SK-N-SH treated with all-trans-retinoic acid at 6 μM for 48 hours (cell line): ENCODE measurements around the gene AKR1E2.
"Not testable (repeated sequence)": the region's sequence is repeated elsewhere in the genome, so short reads cannot be mapped to it uniquely, and the experiment has no call there.

Experiments
- ATAC-seq: fragments of 200-7000 bp; cut with Tn5 transposase; 3 replicates; pipeline ENCODE4 v1.9.1; 2020; ENCODE audit warnings: mild to moderate bottlenecking, moderate library complexity
- ARNTL ChIP-seq: fragments of 450-650 bp; formaldehyde crosslinking; IDR thresholded peaks from 2 replicates; pipeline ENCODE4 v1.5.0; 2020; ENCODE audit warnings: low read depth, mild to moderate bottlenecking, moderate library complexity, borderline replicate concordance
- BACH2 ChIP-seq: fragments of 250-450 bp; sonication (Bioruptor Pico); IDR thresholded peaks from 2 replicates; pipeline ENCODE4 v1.9.0; 2021; ENCODE audit warnings: mild to moderate bottlenecking, borderline replicate concordance
- CREB5 ChIP-seq: fragments of 250-450 bp; sonication (Bioruptor Pico); IDR thresholded peaks from 2 replicates; pipeline ENCODE4 v1.5.1; 2020; ENCODE audit warnings: low read depth, mild to moderate bottlenecking, moderate library complexity
- CSDC2 ChIP-seq: fragments of 250-450 bp; sonication (Bioruptor Pico); IDR thresholded peaks from 2 replicates; pipeline ENCODE4 v1.5.0; 2020; ENCODE audit warnings: mild to moderate bottlenecking, moderate library complexity
- ESRRG ChIP-seq: fragments of 250-450 bp; sonication (Bioruptor Pico); IDR thresholded peaks from 2 replicates; pipeline ENCODE4 v1.6.1; 2021; ENCODE audit warnings: mild to moderate bottlenecking
- GLIS3 ChIP-seq: fragments of 250-450 bp; sonication (Bioruptor Pico); IDR thresholded peaks from 2 replicates; pipeline ENCODE4 v1.5.0; 2020; ENCODE audit warnings: mild to moderate bottlenecking, moderate library complexity
- ISL1 ChIP-seq: fragments of 250-450 bp; sonication (Bioruptor Pico); IDR thresholded peaks from 2 replicates; pipeline ENCODE4 v2.1.2; 2022; ENCODE audit warnings: mild to moderate bottlenecking, moderate library complexity
- OSR1 ChIP-seq: fragments of 250-450 bp; sonication (Bioruptor Pico); IDR thresholded peaks from 2 replicates; pipeline ENCODE4 v1.8.0; 2022; ENCODE audit warnings: moderate library complexity, mild to moderate bottlenecking, inconsistent platforms
- PATZ1 ChIP-seq: fragments of 250-450 bp; sonication (Bioruptor Pico); IDR thresholded peaks from 2 replicates; pipeline ENCODE4 v1.8.0; 2020; ENCODE audit warnings: mild to moderate bottlenecking, moderate library complexity, borderline replicate concordance
- POU6F1 ChIP-seq: fragments of 250-450 bp; sonication (Bioruptor Pico); IDR thresholded peaks from 2 replicates; pipeline ENCODE4 v1.8.0; 2021; ENCODE audit warnings: low read depth, mild to moderate bottlenecking, moderate library complexity, borderline replicate concordance
- PPARA ChIP-seq: fragments of 250-450 bp; sonication (Bioruptor Pico); IDR thresholded peaks from 2 replicates; pipeline ENCODE4 v1.5.0; 2020; ENCODE audit warnings: mild to moderate bottlenecking, borderline replicate concordance
- RARB ChIP-seq: fragments of 250-450 bp; sonication (Bioruptor Pico); IDR thresholded peaks from 2 replicates; pipeline ENCODE4 v1.8.0; 2021; ENCODE audit warnings: mild to moderate bottlenecking, moderate library complexity
- TCF4 ChIP-seq: fragments of 250-450 bp; sonication (Bioruptor Pico); IDR thresholded peaks from 2 replicates; pipeline ENCODE4 v1.8.0; 2021; ENCODE audit warnings: mild to moderate bottlenecking, moderate library complexity, borderline replicate concordance
- TOX ChIP-seq: fragments of 250-450 bp; sonication (Bioruptor Pico); IDR thresholded peaks from 2 replicates; pipeline ENCODE4 v1.8.0; 2021; ENCODE audit warnings: mild to moderate bottlenecking, moderate library complexity, borderline replicate concordance
- TSHZ2 ChIP-seq: fragments of 250-450 bp; sonication (Bioruptor Pico); IDR thresholded peaks from 2 replicates; pipeline ENCODE4 v1.5.0; 2020; ENCODE audit warnings: mild to moderate bottlenecking, moderate library complexity
- ZC3H10 ChIP-seq: fragments of 250-450 bp; sonication (Bioruptor Pico); IDR thresholded peaks from 2 replicates; pipeline ENCODE4 v1.5.1; 2021; ENCODE audit warnings: mild to moderate bottlenecking, moderate library complexity
- ZFP3 ChIP-seq: fragments of 250-450 bp; sonication (Bioruptor Pico); IDR thresholded peaks from 2 replicates; pipeline ENCODE4 v1.5.0; 2020; ENCODE audit warnings: mild to moderate bottlenecking, moderate library complexity
- ZFP30 ChIP-seq: fragments of 450-650 bp; formaldehyde crosslinking; IDR thresholded peaks from 2 replicates; pipeline ENCODE4 v1.5.0; 2022; ENCODE audit warnings: mild to moderate bottlenecking, moderate library complexity
- ZNF565 ChIP-seq: fragments of 450-650 bp; formaldehyde crosslinking; conservative IDR thresholded peaks from 2 replicates; pipeline ENCODE4 v1.5.0; 2020; ENCODE audit warnings: low read depth, mild to moderate bottlenecking, moderate library complexity
- ZNF70 ChIP-seq: fragments of 450-650 bp; formaldehyde crosslinking; IDR thresholded peaks from 2 replicates; pipeline ENCODE4 v1.5.0; 2020; ENCODE audit warnings: mild to moderate bottlenecking, moderate library complexity
- ZNF8 ChIP-seq: fragments of 450-650 bp; formaldehyde crosslinking; IDR thresholded peaks from 2 replicates; pipeline ENCODE4 v1.5.0; 2020; ENCODE audit warnings: mild to moderate bottlenecking, moderate library complexity

The AKR1E2 gene

GRCh38 chr10:4813496-4813895 is 12.5 kb upstream of the AKR1E2 start:
- TF ChIP-seq PPARA (CRISPR knock-in tag) = no peak
- no peak for TF ChIP-seq ZNF8 (CRISPR knock-in tag)
- TF ChIP-seq TCF4 = no peak
- no peak for TF ChIP-seq RARB (CRISPR knock-in tag)
- TF ChIP-seq ZNF565 (CRISPR knock-in tag) = no peak
- no peak for TF ChIP-seq OSR1 (CRISPR knock-in tag)
- TF ChIP-seq, all 23 proteins: peak for 0
- no peak for ATAC-seq

GRCh38 chr10:4815646-4816180 is 10.3 kb upstream of the AKR1E2 start:
- ATAC-seq = not testable (repeated sequence)

GRCh38 chr10:4816966-4817365 is 9.0 kb upstream of the AKR1E2 start:
- ATAC-seq = no peak
- TF ChIP-seq ZNF70 = no peak
- no peak for TF ChIP-seq ISL1 (CRISPR knock-in tag)
- TF ChIP-seq TCF4 = no peak
- TF ChIP-seq ZFP30 (CRISPR knock-in tag) = no peak
- no peak for TF ChIP-seq ZC3H10 (CRISPR knock-in tag)
- TF ChIP-seq, all 23 proteins: peak for 0

- TF ChIP-seq POU6F1 (no peak), PPARA (CRISPR knock-in tag) (no peak), ZFP3 (CRISPR knock-in tag) (no peak), ZFP30 (CRISPR knock-in tag) (no peak), PATZ1 (no peak), ZNF565 (CRISPR knock-in tag) (no peak), TOX (no peak), CSDC2 (CRISPR knock-in tag) (no peak), ZNF8 (CRISPR knock-in tag) (no peak), ISL1 (CRISPR knock-in tag) (no peak), TCF4 (no peak), ZNF70 (no peak), OSR1 (CRISPR knock-in tag) (no peak), GLIS3 (CRISPR knock-in tag) (no peak)
- TF ChIP-seq, all 23 proteins: peak for 0
- no peak for ATAC-seq
Measured at GRCh38 chr10:4819067-4819466, 6.9 kb upstream of the AKR1E2 start.

- TF ChIP-seq TOX = no peak
- TF ChIP-seq RARB (CRISPR knock-in tag) = no peak
- no peak for TF ChIP-seq CREB5 (CRISPR knock-in tag)
- TF ChIP-seq BACH2 (CRISPR knock-in tag) = no peak
- TF ChIP-seq ISL1 (CRISPR knock-in tag) = no peak
- no peak for TF ChIP-seq POU6F1
- no peak for TF ChIP-seq ARNTL
- no peak for TF ChIP-seq TSHZ2
- no peak for TF ChIP-seq ZNF565 (CRISPR knock-in tag)
- TF ChIP-seq OSR1 (CRISPR knock-in tag) = no peak
- TF ChIP-seq ZFP30 (CRISPR knock-in tag) = no peak
- no peak for TF ChIP-seq ESRRG (CRISPR knock-in tag)
- TF ChIP-seq ZC3H10 (CRISPR knock-in tag) = no peak
- TF ChIP-seq ZFP3 (CRISPR knock-in tag) = no peak
- no peak for TF ChIP-seq ZNF70
- no peak for ATAC-seq
Measured at GRCh38 chr10:4819707-4820106, 6.3 kb upstream of the AKR1E2 start.
